SK-N-SH treated with all-trans-retinoic acid at 6 μM for 48 hours (cell line): ENCODE measurements around the gene GAL.

ENCODE experiments used
- ATAC-seq: fragments of 200-7000 bp; cut with Tn5 transposase; 3 replicates; pipeline ENCODE4 v1.9.1; 2020; ENCODE audit warnings: mild to moderate bottlenecking, moderate library complexity
- ARNTL ChIP-seq: fragments of 450-650 bp; formaldehyde crosslinking; IDR thresholded peaks from 2 replicates; pipeline ENCODE4 v1.5.0; 2020; ENCODE audit warnings: low read depth, mild to moderate bottlenecking, moderate library complexity, borderline replicate concordance
- BACH2 ChIP-seq: fragments of 250-450 bp; sonication (Bioruptor Pico); IDR thresholded peaks from 2 replicates; pipeline ENCODE4 v1.9.0; 2021; ENCODE audit warnings: mild to moderate bottlenecking, borderline replicate concordance
- CSDC2 ChIP-seq: fragments of 250-450 bp; sonication (Bioruptor Pico); IDR thresholded peaks from 2 replicates; pipeline ENCODE4 v1.5.0; 2020; ENCODE audit warnings: mild to moderate bottlenecking, moderate library complexity
- GLIS3 ChIP-seq: fragments of 250-450 bp; sonication (Bioruptor Pico); IDR thresholded peaks from 2 replicates; pipeline ENCODE4 v1.5.0; 2020; ENCODE audit warnings: mild to moderate bottlenecking, moderate library complexity
- ISL1 ChIP-seq: fragments of 250-450 bp; sonication (Bioruptor Pico); IDR thresholded peaks from 2 replicates; pipeline ENCODE4 v2.1.2; 2022; ENCODE audit warnings: mild to moderate bottlenecking, moderate library complexity
- OSR1 ChIP-seq: fragments of 250-450 bp; sonication (Bioruptor Pico); IDR thresholded peaks from 2 replicates; pipeline ENCODE4 v1.8.0; 2022; ENCODE audit warnings: moderate library complexity, mild to moderate bottlenecking, inconsistent platforms
- PPARA ChIP-seq: fragments of 250-450 bp; sonication (Bioruptor Pico); IDR thresholded peaks from 2 replicates; pipeline ENCODE4 v1.5.0; 2020; ENCODE audit warnings: mild to moderate bottlenecking, borderline replicate concordance
- RARB ChIP-seq: fragments of 250-450 bp; sonication (Bioruptor Pico); IDR thresholded peaks from 2 replicates; pipeline ENCODE4 v1.8.0; 2021; ENCODE audit warnings: mild to moderate bottlenecking, moderate library complexity
- SNAI2 ChIP-seq: fragments of 250-450 bp; sonication (Bioruptor Pico); IDR thresholded peaks from 2 replicates; pipeline ENCODE4 v1.5.0; 2020; ENCODE audit warnings: mild to moderate bottlenecking, moderate library complexity
- TCF4 ChIP-seq: fragments of 250-450 bp; sonication (Bioruptor Pico); IDR thresholded peaks from 2 replicates; pipeline ENCODE4 v1.8.0; 2021; ENCODE audit warnings: mild to moderate bottlenecking, moderate library complexity, borderline replicate concordance
- TOX ChIP-seq: fragments of 250-450 bp; sonication (Bioruptor Pico); IDR thresholded peaks from 2 replicates; pipeline ENCODE4 v1.8.0; 2021; ENCODE audit warnings: mild to moderate bottlenecking, moderate library complexity, borderline replicate concordance
- ZC3H10 ChIP-seq: fragments of 250-450 bp; sonication (Bioruptor Pico); IDR thresholded peaks from 2 replicates; pipeline ENCODE4 v1.5.1; 2021; ENCODE audit warnings: mild to moderate bottlenecking, moderate library complexity
- ZFP3 ChIP-seq: fragments of 250-450 bp; sonication (Bioruptor Pico); IDR thresholded peaks from 2 replicates; pipeline ENCODE4 v1.5.0; 2020; ENCODE audit warnings: mild to moderate bottlenecking, moderate library complexity
- ZFP30 ChIP-seq: fragments of 450-650 bp; formaldehyde crosslinking; IDR thresholded peaks from 2 replicates; pipeline ENCODE4 v1.5.0; 2022; ENCODE audit warnings: mild to moderate bottlenecking, moderate library complexity
- ZNF565 ChIP-seq: fragments of 450-650 bp; formaldehyde crosslinking; conservative IDR thresholded peaks from 2 replicates; pipeline ENCODE4 v1.5.0; 2020; ENCODE audit warnings: low read depth, mild to moderate bottlenecking, moderate library complexity
- ZNF70 ChIP-seq: fragments of 450-650 bp; formaldehyde crosslinking; IDR thresholded peaks from 2 replicates; pipeline ENCODE4 v1.5.0; 2020; ENCODE audit warnings: mild to moderate bottlenecking, moderate library complexity
- ZNF8 ChIP-seq: fragments of 450-650 bp; formaldehyde crosslinking; IDR thresholded peaks from 2 replicates; pipeline ENCODE4 v1.5.0; 2020; ENCODE audit warnings: mild to moderate bottlenecking, moderate library complexity
- TF ChIP-seq, protein P1 (sequence below): fragments of 250-450 bp; sonication (Bioruptor Pico); IDR thresholded peaks from 2 replicates; pipeline ENCODE4 v1.8.0; 2021; ENCODE audit warnings: low read depth, mild to moderate bottlenecking, moderate library complexity, borderline replicate concordance
- TF ChIP-seq, protein P2 (sequence below): fragments of 250-450 bp; sonication (Bioruptor Pico); IDR thresholded peaks from 2 replicates; pipeline ENCODE4 v1.5.1; 2020; ENCODE audit warnings: low read depth, mild to moderate bottlenecking, moderate library complexity
- TF ChIP-seq, protein P3 (sequence below): fragments of 250-450 bp; sonication (Bioruptor Pico); IDR thresholded peaks from 2 replicates; pipeline ENCODE4 v1.5.0; 2020; ENCODE audit warnings: mild to moderate bottlenecking, moderate library complexity
- TF ChIP-seq, protein P4 (sequence below): fragments of 250-450 bp; sonication (Bioruptor Pico); IDR thresholded peaks from 2 replicates; pipeline ENCODE4 v1.5.1; 2021; ENCODE audit warnings: mild to moderate bottlenecking, moderate library complexity
- TF ChIP-seq, protein P5 (sequence below): fragments of 250-450 bp; sonication (Bioruptor Pico); IDR thresholded peaks from 2 replicates; pipeline ENCODE4 v1.8.0; 2020; ENCODE audit warnings: mild to moderate bottlenecking, moderate library complexity, borderline replicate concordance

The GAL gene

DNA sequence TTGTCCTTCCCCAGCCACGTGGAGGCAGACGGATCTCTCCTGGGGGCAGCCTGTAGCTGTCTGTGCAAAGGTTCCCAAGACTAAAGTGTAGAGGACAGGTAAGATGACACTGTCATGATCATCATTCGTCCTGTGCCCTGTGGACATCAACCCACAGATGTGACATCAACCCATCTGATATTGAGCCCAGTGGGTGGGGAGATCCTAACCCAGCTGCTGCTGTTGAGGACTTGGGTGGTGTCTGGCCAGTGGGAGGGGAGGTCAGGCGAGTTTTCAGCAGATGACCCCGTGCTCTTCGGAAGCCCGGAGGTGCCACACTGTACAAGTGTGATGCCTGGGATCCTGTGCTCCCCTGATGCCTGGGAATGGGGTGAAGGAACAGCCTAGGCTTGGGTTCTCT is 1.2 kb upstream of the GAL start:
- TF ChIP-seq ZFP30 (CRISPR knock-in tag) (no peak), ZNF8 (CRISPR knock-in tag) (no peak), SNAI2 (CRISPR knock-in tag) (no peak), OSR1 (CRISPR knock-in tag) (no peak)
- TF ChIP-seq, protein P1, sequence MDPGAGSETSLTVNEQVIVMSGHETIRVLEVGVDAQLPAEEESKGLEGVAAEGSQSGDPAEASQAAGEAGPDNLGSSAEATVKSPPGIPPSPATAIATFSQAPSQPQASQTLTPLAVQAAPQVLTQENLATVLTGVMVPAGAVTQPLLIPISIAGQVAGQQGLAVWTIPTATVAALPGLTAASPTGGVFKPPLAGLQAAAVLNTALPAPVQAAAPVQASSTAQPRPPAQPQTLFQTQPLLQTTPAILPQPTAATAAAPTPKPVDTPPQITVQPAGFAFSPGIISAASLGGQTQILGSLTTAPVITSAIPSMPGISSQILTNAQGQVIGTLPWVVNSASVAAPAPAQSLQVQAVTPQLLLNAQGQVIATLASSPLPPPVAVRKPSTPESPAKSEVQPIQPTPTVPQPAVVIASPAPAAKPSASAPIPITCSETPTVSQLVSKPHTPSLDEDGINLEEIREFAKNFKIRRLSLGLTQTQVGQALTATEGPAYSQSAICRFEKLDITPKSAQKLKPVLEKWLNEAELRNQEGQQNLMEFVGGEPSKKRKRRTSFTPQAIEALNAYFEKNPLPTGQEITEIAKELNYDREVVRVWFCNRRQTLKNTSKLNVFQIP = no peak
- TF ChIP-seq, all 23 proteins: peak for 0
- ATAC-seq = no peak; the same call in 2 of the 3 replicates

DNA sequence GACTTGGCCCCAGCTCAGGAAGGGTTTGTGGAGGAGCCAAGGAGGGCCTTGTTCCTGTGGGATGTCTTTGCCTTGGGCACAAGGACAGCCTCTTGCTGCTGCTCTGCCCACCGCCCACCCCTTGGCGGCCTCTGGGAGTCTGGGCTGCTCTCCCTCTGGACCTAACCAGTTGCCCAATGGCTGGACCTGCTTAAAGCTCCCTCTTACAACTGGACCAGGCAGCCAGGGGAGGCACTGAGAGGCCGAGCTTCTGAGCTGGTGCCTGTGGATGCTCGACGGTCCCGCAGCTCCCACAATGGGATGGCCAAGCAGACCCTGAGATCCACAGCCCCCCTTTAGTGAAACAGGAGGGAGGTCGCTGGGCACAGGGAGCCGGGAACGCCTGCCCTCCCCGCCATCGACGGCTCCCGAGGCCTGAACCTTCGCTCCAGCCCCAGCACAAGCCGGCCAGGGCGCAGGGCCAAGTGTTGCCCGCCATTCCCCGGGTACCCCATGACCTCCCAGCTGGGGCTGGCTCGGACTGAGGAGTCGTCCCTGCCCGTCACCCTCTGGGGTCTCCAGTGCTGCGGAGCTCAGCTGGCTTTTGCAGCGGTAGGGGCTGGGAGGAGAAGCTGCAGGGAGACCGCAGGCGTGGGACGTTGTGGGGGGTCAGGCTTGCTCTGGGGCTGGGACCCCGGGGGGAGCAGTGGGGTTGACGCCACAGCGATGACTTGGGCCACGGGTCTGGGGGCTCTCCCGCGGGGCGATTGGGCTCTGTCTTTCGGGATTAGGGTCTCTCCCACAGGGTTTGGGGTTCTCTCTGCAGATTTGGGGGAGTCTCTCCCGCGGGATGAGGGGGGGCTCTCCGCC is 584 bp upstream of the GAL start:
- TF ChIP-seq GLIS3 (CRISPR knock-in tag) = no peak
- TF ChIP-seq, protein P2, sequence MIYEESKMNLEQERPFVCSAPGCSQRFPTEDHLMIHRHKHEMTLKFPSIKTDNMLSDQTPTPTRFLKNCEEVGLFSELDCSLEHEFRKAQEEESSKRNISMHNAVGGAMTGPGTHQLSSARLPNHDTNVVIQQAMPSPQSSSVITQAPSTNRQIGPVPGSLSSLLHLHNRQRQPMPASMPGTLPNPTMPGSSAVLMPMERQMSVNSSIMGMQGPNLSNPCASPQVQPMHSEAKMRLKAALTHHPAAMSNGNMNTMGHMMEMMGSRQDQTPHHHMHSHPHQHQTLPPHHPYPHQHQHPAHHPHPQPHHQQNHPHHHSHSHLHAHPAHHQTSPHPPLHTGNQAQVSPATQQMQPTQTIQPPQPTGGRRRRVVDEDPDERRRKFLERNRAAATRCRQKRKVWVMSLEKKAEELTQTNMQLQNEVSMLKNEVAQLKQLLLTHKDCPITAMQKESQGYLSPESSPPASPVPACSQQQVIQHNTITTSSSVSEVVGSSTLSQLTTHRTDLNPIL (CRISPR knock-in tag) = no peak
- ATAC-seq = no peak; the same call in 2 of the 3 replicates

DNA sequence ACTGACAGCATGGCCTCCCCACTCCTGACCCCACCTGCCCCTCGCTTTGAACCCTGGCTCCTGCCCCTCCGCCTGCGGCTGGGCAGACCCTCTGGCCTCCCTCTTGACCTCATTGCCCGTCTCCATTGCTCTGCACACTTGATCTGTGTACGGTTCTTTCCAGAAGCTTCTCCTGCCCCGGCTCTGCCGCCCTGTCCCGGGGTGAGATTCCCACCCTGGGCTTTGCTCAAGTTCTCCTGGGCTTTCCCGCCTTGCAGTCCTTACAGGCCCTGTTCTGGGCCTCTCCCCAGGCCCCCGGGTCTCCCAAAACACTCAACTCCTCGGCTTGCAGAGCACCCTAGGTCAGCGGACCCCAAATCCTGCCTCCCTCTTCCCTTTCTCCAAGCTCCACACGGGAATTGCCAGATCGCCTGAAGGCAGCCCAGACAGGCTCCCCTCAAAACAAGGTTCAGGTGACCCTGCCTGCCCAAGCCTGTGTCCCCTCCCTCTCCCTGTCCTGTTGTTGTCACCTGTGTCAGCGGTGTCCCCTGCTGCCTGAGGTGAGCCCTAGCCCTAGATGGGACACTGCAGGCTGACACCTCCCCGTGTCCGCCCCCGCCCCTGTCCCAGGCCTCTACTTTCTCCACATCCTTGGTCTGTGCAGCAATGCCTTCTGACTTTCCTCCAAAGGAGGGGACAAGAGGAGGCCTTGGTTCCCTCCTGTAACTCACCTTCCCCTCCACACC is 1.5 kb downstream of the GAL start:
- TF ChIP-seq TOX (CRISPR knock-in tag) (no peak), ZFP3 (CRISPR knock-in tag) (no peak), ZC3H10 (CRISPR knock-in tag) (no peak), CSDC2 (CRISPR knock-in tag) (no peak), RARB (no peak), GLIS3 (CRISPR knock-in tag) (no peak), TCF4 (CRISPR knock-in tag) (no peak), ISL1 (CRISPR knock-in tag) (no peak), ZNF565 (CRISPR knock-in tag) (no peak), ZFP30 (CRISPR knock-in tag) (no peak), BACH2 (CRISPR knock-in tag) (no peak), PPARA (no peak)
- TF ChIP-seq, protein P1 = no peak
- TF ChIP-seq, protein P3, sequence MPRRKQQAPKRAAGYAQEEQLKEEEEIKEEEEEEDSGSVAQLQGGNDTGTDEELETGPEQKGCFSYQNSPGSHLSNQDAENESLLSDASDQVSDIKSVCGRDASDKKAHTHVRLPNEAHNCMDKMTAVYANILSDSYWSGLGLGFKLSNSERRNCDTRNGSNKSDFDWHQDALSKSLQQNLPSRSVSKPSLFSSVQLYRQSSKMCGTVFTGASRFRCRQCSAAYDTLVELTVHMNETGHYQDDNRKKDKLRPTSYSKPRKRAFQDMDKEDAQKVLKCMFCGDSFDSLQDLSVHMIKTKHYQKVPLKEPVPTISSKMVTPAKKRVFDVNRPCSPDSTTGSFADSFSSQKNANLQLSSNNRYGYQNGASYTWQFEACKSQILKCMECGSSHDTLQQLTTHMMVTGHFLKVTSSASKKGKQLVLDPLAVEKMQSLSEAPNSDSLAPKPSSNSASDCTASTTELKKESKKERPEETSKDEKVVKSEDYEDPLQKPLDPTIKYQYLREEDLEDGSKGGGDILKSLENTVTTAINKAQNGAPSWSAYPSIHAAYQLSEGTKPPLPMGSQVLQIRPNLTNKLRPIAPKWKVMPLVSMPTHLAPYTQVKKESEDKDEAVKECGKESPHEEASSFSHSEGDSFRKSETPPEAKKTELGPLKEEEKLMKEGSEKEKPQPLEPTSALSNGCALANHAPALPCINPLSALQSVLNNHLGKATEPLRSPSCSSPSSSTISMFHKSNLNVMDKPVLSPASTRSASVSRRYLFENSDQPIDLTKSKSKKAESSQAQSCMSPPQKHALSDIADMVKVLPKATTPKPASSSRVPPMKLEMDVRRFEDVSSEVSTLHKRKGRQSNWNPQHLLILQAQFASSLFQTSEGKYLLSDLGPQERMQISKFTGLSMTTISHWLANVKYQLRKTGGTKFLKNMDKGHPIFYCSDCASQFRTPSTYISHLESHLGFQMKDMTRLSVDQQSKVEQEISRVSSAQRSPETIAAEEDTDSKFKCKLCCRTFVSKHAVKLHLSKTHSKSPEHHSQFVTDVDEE = no peak
- ATAC-seq = no peak

DNA sequence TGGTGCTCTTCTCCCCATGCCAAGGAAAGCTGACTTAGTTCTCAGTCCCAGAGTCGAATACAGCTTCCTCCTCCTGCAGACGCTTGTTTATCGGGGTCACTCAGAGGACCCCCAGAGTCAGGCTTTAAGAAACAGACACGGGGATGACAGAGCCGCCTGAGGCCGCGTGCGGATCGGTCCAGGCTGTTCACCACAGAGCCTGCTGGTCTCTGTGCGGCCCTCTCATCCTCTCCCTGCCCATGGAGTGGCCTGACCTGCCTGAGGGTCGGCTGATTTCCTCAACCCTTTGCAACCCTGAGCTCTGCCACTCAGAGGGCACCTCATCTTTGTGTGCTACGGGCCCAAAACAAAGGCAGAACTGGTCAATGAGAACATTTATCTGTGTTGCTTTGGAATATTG is 2.1 kb downstream of the GAL start:
- ATAC-seq = no peak
- TF ChIP-seq ZFP3 (CRISPR knock-in tag) (no peak), ISL1 (CRISPR knock-in tag) (no peak), GLIS3 (CRISPR knock-in tag) (no peak), SNAI2 (CRISPR knock-in tag) (no peak), ZC3H10 (CRISPR knock-in tag) (no peak), BACH2 (CRISPR knock-in tag) (no peak), TCF4 (CRISPR knock-in tag) (no peak), ZNF70 (CRISPR knock-in tag) (no peak), OSR1 (CRISPR knock-in tag) (no peak), ARNTL (CRISPR knock-in tag) (no peak), TOX (CRISPR knock-in tag) (no peak), PPARA (no peak), RARB (no peak)
- TF ChIP-seq, protein P4, sequence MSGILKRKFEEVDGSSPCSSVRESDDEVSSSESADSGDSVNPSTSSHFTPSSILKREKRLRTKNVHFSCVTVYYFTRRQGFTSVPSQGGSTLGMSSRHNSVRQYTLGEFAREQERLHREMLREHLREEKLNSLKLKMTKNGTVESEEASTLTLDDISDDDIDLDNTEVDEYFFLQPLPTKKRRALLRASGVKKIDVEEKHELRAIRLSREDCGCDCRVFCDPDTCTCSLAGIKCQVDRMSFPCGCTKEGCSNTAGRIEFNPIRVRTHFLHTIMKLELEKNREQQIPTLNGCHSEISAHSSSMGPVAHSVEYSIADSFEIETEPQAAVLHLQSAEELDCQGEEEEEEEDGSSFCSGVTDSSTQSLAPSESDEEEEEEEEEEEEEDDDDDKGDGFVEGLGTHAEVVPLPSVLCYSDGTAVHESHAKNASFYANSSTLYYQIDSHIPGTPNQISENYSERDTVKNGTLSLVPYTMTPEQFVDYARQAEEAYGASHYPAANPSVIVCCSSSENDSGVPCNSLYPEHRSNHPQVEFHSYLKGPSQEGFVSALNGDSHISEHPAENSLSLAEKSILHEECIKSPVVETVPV = no peak
- TF ChIP-seq, protein P5, sequence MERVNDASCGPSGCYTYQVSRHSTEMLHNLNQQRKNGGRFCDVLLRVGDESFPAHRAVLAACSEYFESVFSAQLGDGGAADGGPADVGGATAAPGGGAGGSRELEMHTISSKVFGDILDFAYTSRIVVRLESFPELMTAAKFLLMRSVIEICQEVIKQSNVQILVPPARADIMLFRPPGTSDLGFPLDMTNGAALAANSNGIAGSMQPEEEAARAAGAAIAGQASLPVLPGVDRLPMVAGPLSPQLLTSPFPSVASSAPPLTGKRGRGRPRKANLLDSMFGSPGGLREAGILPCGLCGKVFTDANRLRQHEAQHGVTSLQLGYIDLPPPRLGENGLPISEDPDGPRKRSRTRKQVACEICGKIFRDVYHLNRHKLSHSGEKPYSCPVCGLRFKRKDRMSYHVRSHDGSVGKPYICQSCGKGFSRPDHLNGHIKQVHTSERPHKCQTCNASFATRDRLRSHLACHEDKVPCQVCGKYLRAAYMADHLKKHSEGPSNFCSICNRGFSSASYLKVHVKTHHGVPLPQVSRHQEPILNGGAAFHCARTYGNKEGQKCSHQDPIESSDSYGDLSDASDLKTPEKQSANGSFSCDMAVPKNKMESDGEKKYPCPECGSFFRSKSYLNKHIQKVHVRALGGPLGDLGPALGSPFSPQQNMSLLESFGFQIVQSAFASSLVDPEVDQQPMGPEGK = no peak
